ENCODE results near the gene MEG3.

- TF ChIP-seq CTCF (IDR thresholded peaks at IDR 0.05; ENCODE audit: low read depth, low read length, poor library complexity, severe bottlenecking) (no peak), EZH2phosphoT487 (IDR thresholded peaks at IDR 0.05; ENCODE audit: borderline replicate concordance, low read length) (no peak)
These were observed 32.3 kb downstream of the MEG3 start for GRCh38 chr14:100857923-100858837.

All from DOHH2 (cell line).